GM19025 (cell line): Measurements from ENCODE around the gene ST8SIA3.
"Not testable (repeated sequence)": the region's sequence is repeated elsewhere in the genome, so short reads cannot be mapped to it uniquely, and the experiment has no call there.

Source experiments
- ATAC-seq: cut with Tn5 transposase; IDR thresholded peaks from one replicate; pipeline ENCODE4 v1.9.1; 2021; ENCODE audit warnings: mild to moderate bottlenecking, low read depth, moderate library complexity; ENCODE audit not compliant: unreplicated experiment

ST8SIA3 gene

GRCh38 chr18:57364460-57364859, 12.1 kb downstream of the ST8SIA3 start:
- no peak for ATAC-seq

- ATAC-seq, result no peak
These were observed 14.2 kb downstream of the ST8SIA3 start for GRCh38 chr18:57366528-57367081.

DNA sequence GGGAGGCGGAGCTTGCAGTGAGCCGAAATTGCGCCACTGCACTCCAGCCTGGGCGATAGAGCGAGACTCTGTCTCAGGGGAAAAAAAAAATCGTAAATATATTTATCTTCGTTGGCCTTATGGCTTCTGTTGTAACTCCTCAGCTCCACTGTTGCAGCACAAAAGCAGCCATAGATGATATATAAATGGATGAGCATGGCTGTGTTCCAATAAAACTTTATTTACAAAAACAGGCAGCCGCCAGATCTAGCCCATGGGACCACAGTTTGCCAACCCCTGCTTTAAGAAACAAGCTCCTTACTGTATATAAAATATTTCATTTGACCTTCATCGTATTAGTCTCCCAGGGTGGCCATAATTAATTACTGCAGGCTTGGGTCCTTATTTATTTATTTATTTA, 20.1 kb downstream of the ST8SIA3 start:
- no peak for ATAC-seq

DNA sequence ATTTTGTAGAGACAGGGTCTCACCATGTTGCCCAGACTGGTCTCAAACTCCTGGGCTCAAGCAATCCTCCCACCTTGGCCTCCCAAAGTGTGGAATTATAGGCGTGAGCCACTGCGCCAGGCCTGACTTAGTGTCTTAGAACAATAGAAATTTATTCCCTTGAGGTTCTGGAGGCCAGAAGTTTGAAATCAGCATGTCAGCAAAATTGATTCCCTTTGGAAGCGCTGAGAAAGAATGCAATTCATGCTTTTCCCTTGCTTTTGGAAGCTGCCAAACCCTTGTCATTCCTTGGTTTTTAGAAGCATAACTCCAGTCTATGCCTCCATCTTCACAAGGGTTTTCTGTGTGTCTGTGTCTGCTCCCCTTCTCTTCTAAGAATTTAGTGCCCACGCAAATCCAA, 20.7 kb downstream of the ST8SIA3 start:
- ATAC-seq, result no peak

DNA sequence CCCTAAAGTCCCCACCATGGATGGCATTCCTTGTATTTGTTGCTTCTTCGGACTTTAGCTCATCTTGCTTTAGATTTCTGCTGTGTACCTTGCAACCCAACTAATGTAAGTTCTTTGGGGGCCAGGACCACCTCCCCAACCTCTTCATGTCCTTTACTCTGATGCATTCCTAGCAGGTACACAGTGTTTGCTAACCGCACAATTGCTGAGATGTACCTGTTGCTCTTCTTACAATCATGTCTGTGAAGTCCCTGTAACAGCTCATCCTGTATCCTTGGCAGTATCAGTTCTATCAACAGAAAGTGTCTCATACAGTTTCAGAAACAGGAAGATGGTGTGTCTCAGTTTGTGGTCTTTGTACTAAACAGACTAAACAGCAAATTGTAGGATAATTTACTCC, 24.1 kb downstream of the ST8SIA3 start:
- no peak for ATAC-seq

DNA sequence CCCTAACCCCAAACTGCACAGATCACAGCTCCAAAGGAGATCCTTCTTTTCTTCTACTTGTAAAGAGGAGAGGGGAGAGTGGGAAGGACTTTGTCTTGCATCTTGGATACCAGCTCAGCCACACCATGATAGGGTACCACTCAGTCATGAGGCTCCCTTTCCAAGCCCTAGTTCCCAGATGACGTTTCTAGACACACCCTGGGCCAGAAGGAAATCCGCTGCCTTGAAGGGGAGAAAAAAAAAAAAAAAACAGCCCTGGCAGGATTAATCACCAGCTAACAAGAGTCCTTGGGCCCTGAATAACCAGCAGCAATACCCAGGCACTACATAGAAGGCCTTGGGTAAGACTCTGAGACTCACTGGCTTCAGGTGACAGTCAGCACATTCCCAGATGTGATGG, 36.9 kb downstream of the ST8SIA3 start:
- no peak for ATAC-seq

- no peak for ATAC-seq
These were observed 37.7 kb downstream of the ST8SIA3 start for GRCh38 chr18:57390044-57390443.

DNA sequence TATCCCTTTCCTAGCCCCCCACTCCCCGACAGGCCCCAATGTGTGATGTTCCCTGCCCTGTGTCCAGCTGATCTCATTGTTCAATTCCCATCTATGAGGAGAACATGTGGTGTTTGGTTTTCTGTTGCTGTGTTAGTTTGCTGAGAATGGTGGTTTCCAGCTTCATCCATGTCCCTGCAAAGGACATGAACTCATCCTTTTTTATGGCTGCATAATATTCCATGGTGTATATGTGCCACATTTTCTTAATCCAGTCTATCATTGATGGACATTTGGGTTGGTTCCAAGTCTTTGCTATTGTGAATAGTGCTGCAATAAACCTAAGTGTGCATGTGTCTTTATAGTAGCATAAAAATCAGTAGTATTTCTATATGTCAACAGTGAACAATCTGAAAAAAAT, 42.4 kb downstream of the ST8SIA3 start:
- not testable (repeated sequence) for ATAC-seq

GRCh38 chr18:57396831-57397230, 44.5 kb downstream of the ST8SIA3 start:
- not testable (repeated sequence) for ATAC-seq

DNA sequence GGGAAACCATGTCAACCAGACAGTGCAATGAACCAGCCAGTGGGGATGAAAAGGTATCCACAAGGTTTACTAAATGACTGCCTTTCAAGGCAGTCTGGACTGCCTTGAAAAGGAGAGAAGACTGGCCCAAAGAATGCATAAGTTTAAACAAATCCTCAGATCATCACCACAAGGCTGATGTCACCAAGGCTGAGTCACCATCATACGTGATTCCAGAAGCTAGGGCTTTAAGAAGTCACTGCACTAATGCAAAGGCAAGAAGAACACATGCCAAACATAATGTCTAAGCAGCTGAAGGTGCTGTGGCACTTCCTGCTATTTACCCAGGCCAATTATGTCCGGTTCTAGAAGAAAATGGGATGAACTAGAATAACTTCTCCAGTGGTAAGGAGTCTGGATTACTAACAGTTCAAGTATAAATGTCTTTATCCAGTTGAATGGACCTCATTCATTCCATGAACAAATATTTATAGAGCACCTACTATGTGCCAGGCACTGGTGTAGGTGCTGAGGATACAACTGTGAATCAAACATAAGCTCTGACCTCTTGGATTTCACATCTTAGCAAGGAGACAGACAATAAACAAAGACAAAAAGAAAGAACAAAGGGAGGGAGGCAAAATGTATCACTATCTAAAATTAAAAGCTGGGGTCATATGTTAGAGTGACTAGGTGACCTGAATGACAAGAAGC, 45.2 kb downstream of the ST8SIA3 start:
- ATAC-seq, result no peak

DNA sequence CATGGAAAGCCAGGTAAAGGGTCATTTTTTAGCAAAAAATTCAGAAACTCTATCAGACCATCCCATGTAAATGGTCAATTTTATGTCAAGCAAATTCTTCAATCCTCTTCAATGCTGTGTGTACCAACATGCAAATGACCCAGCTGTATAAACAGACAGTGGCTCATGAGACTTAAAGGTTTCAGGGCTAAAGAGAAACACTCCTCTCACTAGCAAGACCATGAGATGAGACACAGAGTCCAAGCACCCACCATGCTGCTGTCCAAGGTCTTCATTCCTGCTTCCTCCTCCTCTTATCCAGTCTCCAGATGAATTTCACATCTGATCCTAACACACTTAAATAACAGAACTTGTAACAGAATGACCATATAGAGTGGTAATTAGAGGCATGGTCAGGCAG, 52.0 kb downstream of the ST8SIA3 start:
- no peak for ATAC-seq

GRCh38 chr18:57409650-57410049, 57.3 kb downstream of the ST8SIA3 start:
- no peak for ATAC-seq

GRCh38 chr18:57410749-57411148, 58.4 kb downstream of the ST8SIA3 start:
- no peak for ATAC-seq

DNA sequence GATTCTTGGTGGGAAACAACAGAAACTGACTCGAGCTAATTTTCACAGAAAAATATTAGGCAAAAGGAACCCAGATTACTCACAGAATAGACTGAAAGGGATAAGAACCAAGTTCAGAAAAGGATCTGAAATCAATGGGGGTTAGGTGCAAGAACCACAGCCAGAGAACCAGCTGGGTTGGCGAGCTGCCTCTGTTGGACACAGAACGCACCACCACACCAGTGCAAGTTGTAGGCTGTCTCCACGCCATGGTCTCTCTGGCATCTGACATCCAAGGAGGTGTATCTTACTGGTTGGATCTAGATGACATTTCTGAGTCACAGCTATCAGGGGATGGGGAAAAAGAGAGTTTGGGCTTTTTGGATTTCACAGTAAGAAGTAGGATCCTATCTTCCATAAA, 64.2 kb downstream of the ST8SIA3 start:
- no peak for ATAC-seq
